Measurements from ENCODE around the gene BRINP2.

The BRINP2 gene

DNA sequence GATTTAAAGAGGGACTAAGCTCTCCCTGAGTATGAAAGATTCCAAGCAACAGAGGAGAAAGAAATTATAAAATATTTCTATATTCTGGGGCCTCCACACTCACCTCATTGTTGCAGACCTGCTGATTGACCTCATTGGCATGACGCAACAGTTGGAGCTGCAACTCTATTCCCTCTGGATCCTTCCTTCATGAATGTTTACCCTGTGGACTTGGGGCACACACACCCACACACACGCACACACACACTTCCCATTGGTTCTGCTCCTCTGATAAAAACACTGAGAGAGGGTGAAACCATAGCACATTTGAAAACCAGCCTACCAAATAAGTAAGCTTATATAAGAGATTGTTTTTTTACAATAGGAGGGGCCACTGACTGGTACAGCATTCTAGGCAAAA lies 159.1 kb downstream of the BRINP2 start:
- DNase-seq: no peak
